NCI-H2196 treated with DMSO at 0.1 percent for 48 hours (cell line): ENCODE results near the gene IFT122.

Source experiments
- DNase-seq: peaks from one replicate; lab custom pipeline; 2025; ENCODE audit not compliant: unreplicated experiment; lab: John Stamatoyannopoulos, UW

The IFT122 gene

DNA sequence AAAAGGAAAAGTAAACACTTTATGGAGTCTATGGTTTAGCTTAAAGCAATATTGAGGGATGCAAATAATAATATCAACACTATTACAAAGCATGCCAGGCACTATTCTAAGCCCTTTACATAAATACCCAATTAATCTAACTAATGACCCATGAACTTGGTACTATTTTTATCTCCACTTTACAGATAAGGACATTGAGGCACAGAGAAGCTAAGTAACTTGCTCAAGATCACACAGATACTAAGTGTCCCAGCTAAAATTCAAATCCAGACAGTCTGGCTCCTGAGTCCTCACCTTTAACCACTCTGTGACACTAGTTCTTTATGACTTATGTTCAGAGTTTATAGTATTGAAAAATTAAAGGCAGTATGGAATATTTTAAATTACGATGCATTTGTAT is 5.9 kb upstream of the IFT122 start:
- no peak for DNase-seq

DNA sequence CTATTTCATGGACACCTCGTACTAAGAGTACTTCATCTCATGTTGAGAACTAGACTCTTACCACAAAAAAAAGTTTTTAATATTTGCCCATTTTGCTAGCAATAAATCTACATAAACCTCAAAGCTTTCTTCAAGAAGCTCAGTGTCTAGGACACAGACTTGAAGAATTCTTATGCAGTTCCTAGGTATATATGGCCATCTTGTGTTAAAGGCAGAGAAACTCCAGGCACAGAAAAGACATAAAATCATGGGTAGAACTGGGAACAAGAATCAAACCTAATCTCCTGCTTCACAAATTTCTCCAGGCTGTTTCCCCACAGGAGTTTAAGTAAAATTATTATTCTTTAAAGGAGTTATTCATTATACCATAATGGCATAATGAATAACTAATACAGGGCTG is 4.7 kb upstream of the IFT122 start:
- no peak for DNase-seq

DNA sequence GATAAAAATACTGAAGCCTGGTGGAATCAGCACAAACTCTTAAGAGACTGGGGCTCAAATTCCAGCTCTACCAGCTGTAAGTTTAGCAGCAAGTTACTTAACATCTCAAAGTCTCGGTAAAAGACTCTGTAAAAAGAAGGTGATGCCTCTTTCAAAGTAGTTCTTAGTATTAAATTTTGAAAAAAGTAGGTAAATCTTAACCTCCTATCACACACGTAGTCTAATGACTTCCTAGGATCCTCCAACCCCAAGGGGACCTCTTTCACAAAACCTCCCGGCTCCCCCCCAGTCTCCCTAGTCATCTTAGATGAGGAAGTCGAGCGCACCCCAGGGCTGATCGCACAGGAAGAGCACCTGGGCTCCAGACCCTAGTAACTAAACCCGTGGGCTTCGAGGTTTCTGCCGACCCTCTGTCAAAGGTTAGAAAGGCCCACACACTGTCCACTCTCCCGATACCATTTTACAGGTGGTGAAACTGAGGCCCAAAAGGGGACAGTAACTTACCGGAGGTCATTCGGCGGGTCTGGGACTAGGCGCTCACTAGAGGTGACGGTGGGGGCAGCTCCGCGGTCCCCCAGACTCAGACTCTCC is 703 bp upstream of the IFT122 start:
- DNase-seq, result no peak

DNA sequence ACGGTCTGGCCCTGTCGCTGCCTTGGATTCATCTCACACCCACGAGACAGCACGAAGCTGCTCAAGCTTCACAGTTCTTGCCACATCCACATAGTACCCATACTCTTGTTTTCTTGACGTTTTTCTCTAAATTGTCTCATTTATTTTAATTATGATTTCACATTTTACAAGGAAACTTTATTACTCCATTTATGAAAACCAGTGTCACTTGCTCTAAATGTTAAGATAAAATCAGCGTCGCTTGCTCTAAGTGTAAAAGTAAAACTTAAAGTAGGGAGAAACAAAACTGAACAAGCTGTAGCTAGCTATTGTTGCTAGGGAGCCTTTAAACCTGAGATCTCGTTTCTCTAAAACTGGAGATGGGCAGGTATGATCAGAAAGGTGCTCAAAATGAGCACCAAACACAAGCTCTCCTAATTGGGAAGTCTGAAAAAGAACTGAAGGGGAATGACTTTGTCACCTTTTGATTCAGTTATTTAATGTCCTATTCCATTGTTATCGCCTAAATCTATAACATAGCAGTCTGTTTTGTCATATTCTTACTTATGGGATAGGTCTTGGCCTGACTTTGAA is 680 bp downstream of the IFT122 start:
- no peak for DNase-seq

DNA sequence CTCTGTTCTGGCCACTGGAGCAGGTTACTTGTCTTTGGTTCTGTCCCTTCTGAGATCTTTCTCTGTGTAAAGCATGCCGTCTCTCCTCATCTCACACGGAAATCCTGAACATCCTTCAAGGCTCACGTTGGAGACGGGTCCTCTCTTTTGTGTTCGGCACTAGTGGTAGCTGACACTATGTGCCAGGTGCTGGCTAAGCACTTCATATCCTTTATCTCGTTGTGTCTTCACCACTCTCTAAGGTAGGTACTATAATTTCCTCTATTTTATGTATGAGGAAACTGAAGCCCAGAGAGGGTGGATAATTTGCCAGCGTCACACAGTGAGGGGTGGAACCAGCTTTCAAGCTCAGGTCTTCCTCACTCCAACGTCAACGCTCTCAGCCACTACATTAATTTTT is 1.2 kb downstream of the IFT122 start:
- no peak for DNase-seq

DNA sequence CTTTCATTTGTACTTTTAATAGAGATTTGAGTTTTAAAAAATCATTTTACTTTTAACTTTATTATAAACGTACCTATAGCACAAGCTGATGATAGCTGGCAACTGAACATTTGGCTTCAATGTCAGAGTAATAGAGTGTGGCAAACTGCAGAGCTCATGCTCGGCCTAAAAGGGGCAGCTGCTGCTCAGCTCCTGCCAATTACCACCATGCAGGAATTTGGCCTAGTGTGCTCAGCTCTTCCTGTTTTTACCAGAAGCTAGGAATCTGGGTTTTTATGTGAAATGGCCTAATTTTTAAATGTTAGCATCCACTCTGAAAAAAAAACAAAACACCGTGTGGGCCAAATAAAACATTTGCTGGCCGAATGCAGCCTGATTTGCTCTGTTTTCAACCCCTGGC is 1.8 kb downstream of the IFT122 start:
- DNase-seq, result no peak

DNA sequence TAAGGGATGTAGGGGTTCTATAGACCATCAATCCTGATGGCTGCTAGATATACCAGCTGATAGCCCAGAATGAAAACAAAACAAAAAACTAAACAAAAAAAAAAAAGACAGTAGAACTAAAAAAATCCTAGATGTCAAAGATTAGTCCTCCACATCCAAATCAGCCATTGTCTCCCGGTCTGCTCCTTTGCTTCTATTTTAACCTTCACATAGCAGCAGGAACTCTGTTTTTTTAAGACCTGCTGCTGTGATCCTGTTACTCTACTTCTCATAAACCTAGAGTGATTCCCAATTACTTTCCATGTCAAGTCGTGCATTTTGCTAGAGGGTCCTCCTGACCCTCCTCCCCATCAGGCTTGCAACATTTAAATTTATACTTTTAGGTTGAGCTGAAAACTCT is 2.5 kb downstream of the IFT122 start:
- DNase-seq, result no peak

DNA sequence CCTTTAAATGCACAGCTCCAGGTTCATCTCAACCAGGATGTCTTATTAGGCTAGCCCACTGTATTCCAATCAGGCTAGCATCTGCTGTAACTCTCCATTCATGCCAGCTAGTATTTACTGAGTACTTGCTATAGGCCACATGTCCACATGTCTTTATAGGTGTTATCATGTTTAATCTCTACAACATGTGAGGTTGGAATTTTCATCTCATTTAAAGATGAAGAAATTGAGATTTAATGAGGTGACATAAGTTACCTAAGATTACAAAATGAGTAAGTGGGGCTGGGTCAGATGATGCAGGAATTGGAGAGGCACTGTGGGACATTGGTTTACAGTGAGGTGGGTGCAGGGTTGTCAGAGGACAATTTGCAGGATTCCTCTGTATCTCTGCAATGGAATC is 2.9 kb downstream of the IFT122 start:
- no peak for DNase-seq

DNA sequence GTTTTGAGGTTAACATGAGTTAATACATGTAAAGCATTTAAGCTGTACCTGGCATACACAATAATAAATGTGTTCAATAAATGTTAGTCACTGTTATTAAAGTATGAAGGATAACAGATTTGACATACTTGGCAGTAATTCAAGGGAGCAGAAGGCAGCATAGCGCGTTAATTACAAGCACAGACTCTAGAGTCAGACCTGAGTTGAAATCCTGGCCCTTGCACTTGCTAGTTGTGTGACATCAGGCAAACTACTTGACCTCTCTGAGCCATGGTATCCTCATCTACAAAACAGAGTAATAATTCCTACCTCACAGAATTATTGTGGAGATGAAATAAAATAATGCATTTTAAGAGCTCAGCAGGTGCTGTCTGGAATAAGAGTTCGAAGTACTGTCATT is 5.4 kb downstream of the IFT122 start:
- no peak for DNase-seq

DNA sequence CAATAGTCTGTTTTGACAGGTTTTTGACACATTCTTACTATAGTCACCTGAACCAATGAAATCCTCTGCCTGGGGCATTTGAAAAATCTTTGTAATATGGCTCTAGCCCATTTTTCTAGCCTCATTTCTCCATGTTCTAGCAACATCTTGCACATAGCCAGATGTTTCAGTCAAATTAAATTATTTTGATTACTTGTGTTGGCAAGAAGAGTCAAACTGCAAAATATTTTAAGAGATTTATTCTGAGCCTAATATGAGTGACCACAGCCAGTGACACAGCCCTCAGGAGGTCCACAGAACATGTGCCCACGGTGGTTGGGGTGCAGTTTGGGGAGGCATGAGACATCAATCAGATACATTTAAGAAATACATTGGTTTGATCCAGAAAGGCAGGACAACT is 6.9 kb downstream of the IFT122 start:
- no peak for DNase-seq

DNA sequence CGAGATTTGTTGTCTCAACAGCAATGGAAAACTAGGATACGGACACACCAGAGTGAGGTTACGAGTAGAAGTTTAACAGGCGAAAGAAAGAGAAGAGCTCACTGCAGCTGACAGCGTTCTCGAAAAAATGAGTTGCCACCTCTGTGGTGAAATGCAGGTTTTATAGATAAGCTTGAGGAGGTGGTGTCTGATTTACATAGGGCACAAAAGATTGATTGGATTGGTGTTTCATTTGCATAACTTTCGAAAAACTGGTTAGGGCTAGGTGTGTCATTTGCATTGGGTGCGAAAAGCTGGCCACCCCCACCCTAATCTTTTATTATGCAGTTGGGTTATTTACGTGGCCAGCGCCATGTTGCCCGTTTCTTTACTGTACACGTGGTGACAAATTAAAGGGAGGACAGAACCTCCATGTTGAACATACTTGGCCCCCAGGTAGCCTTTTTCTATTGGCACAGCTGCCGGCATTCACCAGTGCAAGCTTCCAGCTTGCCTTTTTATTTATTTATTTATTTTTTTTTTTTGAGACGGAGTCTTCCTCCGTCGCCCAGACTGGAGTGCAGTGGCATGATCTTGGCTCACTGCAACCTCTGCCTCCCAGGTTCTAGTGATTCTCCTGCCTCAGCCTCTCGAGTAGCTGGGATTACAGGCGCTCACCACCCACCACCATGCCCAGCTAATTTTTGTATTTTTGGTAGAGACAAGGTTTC is 8.3 kb downstream of the IFT122 start:
- no peak for DNase-seq

DNA sequence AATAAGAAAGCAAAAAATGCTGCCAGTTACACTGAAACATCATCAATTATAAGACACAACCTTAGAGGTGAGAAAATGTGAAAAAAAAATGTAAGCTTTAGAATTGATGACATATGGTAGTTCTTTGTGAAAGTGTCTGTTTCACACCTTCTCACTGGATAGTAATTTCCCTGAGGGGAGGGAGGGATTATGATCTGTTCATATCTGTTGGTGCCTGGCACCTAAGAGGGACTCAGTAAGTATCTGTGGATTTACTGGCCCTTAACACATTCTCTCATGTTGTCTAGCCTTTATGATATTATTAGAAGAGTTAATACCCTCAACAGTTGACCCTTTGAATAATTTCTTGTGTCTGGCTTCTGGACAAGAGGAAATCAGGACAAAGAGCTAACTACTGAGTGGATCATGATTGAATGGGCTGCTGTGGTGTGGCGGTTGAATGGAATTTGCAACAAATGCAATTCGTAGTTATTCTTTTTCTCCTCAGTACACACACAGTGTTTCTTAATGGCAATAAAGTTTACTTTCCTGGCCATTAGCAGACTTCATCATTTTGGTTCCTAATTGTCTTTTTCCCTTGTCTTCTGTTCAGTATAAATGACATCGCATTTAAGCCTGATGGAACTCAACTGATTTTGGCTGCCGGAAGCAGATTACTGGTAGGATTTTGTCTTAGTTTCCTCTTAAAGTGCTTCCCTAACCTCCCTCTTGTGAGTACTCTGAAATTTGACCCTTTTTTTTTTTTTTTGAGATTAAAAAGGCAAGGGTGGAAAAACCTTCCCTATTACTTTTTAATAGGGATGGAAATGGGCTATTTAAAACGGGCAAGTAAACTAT is 9.5 kb downstream of the IFT122 start:
- no peak for DNase-seq

DNA sequence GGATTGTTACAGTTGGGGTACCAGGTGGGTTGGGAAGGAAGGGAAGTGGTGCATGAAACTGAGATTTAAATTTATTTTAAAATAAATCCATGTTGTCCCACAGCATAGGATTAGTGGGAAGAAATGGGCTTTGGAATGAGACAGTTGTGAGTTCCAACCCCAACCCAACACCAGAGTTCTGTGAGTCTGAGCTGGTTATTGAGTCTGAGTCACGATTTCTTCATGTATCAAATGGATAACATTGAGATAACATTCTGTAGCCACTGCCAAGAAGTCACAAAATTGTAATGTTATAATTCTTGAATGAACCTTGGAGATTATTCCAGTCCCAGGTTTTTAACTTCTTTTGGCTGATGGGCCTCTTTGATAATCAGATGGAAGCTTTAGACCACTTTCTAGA is 13.7 kb downstream of the IFT122 start:
- DNase-seq, result no peak

DNA sequence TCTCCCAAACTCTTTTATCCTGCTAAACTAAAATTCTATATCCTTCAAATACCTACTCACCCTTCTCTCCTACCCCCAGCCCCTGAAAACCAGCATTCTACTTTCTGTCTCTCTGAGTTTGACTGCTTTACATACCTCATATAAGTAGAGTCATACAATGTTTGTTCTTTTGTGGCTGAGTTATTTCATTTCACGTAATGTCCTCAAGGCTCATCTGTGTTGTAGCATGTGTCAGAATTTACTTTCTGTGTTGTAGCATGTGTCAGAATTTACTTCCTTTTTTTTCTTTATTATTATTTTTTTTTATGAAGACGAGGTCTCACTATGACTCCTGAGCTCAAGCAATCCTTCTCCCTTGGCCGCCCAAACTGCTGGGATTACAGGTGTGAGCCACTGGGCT is 20.1 kb downstream of the IFT122 start:
- DNase-seq, result no peak

DNA sequence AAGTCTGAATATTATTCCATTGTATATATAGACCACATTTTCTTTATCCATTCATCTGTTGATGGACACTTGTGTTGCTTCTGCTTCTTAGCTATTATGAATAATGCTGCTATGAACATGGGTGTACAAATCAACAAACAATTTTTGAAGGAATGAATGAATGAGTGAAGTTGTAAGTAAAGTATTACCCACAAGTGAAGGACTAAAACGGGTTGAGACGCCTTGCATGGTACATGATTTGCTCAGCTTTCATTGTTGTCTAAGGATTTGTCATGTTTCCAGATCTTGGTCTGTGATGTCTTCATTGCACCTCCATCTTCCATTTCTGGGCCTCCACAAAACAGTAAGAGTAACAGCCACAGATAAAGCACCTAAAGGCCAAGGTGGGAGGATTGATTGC is 20.5 kb downstream of the IFT122 start:
- DNase-seq, result no peak

DNA sequence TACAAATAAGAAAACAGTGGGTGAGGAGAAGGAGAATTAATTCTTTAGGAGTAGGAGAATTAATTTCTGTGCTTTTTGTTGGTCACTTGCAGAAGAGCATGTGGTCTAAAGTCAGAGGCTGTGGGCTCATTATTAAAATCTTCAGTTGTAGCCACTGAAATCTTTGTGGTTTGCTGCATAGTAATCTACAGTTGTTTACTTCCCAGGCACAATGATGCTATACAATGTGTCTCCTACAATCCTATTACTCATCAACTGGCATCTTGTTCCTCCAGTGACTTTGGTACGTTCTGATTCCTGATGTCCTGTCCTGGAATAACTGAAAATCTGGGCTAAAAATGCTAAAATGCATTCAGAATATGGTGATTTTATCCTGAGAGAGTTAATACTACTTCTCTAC is 21.0 kb downstream of the IFT122 start:
- DNase-seq, result no peak

DNA sequence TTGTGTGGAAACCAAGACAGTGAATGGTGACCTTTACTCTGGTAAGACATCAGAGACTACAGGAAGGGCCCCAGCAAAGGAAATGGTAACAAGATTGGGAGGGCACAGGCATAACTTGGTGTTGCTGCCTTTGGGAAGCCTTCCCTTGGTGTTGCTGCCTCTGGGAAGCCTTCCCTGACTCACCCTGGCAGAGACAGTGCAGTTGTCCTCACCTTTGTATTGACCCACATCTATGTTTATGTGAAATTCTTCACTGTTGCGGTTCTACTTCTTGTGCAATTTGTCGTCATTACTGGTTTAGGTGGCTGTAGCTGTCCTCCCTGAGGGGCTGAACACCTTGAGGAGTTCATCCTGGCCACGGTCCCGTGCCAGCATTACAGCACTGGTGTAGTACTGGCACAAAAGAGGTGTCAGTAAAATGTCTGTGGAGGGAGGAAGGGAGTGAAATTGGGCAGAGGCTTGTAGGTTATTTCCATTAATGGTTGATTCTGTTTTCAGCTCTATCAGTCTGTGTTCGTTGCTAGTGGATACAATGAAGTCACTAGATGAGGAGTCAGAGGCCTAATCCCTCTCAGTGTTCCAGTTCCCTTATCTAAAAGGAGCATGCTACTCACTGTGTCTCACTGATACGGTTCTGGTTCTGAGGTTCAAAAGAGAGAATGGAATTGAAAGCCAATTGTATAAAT is 21.6 kb downstream of the IFT122 start:
- no peak for DNase-seq

DNA sequence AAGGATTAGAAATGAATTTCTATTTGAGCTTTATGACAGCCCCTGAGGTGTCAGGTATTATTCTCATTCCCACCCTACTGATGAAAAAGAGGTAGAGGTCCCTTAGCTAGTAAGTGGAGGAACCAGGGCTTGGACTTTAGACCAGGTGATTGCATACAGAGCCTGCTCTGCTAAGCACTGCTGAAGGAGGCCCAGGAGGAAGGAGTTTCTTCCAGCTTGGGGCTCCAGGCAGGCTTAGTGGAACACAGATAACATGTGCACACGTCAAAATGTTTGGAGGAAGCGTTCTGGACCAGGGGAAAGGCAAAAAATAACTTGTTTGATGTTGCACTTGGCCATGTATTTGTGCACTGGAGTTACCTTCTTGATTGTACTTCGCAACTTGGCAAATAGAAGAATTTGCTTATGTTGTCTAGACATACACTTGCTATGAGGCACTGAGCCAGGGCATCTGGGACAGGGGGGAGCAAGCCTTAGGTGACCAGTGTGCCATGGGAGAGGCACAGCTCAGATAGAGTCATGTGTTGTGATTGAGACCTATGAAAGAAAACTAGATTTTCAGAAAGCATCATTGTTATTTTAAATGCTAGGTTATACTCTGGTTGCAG is 22.4 kb downstream of the IFT122 start:
- DNase-seq, result no peak

DNA sequence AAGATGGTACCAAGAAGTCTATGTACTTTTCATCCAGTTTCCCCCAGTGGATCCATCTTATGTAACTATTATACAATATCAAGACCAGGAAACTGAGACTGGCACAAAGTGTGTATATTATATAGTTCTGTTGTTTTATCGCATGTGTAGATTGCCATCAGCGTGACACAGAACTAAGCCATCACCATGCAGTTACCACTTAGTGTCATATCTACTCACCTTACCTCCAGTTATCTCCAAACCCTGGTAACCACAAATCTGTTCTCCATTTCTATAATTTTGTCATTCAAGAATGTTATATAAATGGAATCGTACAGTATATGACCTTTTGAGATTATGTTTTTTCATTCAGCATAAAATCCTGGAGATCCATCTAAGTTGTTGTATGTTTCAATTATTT is 23.1 kb downstream of the IFT122 start:
- DNase-seq, result no peak

DNA sequence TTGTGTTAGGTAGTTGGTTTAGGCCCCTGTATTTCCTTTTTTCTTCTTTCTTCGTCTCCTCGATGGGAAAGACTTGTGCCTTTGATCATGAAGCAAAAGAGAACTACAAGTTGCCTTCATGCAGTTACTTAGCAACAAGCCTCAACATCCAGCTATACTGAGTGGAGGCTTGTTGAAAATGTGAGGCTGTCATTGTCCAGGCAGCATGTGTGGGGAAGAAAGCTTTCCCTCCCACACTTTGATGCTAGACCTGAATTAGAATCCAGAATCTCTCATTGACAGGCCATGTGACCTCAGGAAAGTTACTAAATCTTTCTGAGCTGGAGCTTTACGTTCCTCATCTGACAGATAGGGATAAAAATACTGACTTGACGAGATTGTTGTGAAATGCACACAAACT is 23.7 kb downstream of the IFT122 start:
- DNase-seq, result no peak

DNA sequence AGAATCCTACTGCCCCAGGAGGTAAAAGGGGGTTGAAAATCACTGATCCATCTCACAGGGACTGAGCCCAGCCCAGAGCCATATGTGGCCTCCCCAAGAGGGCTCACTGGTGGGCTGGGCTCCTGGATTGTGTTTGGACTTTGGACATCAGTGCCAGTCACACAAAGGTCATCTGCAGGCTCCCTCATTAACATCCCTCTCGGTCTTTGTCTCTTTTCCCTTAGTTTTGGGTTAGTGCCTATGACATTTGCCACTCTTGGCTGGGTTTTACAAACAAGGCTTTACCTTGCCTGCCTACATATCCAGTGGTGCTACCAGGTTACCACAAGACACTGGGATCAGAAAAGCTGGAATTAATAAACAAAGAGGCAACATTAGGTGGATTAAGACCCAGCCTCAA is 27.9 kb downstream of the IFT122 start:
- no peak for DNase-seq
